GM18499 (cell line): Measurements from ENCODE around the gene DOCK1.

Source experiments
- ATAC-seq: cut with Tn5 transposase; IDR thresholded peaks from one replicate; pipeline ENCODE4 v1.9.1; 2021; ENCODE audit warnings: moderate number of reproducible peaks; ENCODE audit not compliant: insufficient read depth, unreplicated experiment

Gene DOCK1

GRCh38 chr10:127428385-127428980 is 523.3 kb downstream of the DOCK1 start:
- no peak for ATAC-seq

GRCh38 chr10:127429601-127430312 is 524.5 kb downstream of the DOCK1 start:
- ATAC-seq, result no peak

- ATAC-seq, result no peak
These were observed 526.3 kb downstream of the DOCK1 start for GRCh38 chr10:127431525-127431924.

GRCh38 chr10:127434006-127434405 is 528.8 kb downstream of the DOCK1 start:
- ATAC-seq, result no peak

GRCh38 chr10:127435246-127435645 is 530.0 kb downstream of the DOCK1 start:
- ATAC-seq, result no peak

GRCh38 chr10:127440371-127440770 is 535.1 kb downstream of the DOCK1 start:
- no peak for ATAC-seq

GRCh38 chr10:127441350-127442219 is 536.4 kb downstream of the DOCK1 start:
- ATAC-seq, result no peak

- ATAC-seq, result no peak
These were observed 536.9 kb downstream of the DOCK1 start for GRCh38 chr10:127442220-127442525.

GRCh38 chr10:127444155-127444554 is 538.9 kb downstream of the DOCK1 start:
- ATAC-seq, result no peak

- ATAC-seq, result no peak
These were observed 542.0 kb downstream of the DOCK1 start for GRCh38 chr10:127447197-127447596.

- ATAC-seq, result no peak
These were observed 544.3 kb downstream of the DOCK1 start for GRCh38 chr10:127449490-127449889.

GRCh38 chr10:127450644-127451043 is 545.4 kb downstream of the DOCK1 start:
- ATAC-seq, result no peak

- ATAC-seq, result no peak
These were observed 546.4 kb downstream of the DOCK1 start for GRCh38 chr10:127451628-127452027.

- ATAC-seq, result no peak
These were observed 547.3 kb downstream of the DOCK1 start for GRCh38 chr10:127452568-127452967.

GRCh38 chr10:127453706-127454105 is 548.5 kb downstream of the DOCK1 start:
- ATAC-seq, result no peak

GRCh38 chr10:127456122-127456521 is 550.9 kb downstream of the DOCK1 start:
- no peak for ATAC-seq

GRCh38 chr10:127458016-127458810 is 553.0 kb downstream of the DOCK1 start:
- no peak for ATAC-seq

GRCh38 chr10:127458829-127459228 is 553.6 kb downstream of the DOCK1 start:
- ATAC-seq, result no peak

- no peak for ATAC-seq
These were observed 554.7 kb downstream of the DOCK1 start for GRCh38 chr10:127459918-127460317.

GRCh38 chr10:127462643-127463295 is 557.5 kb downstream of the DOCK1 start:
- no peak for ATAC-seq
